ENCODE results near the gene JPT2.

JPT2 gene

GRCh38 chr16:1651974-1652312 lies 26.1 kb upstream of the JPT2 start:
- DNase-seq (ENCODE audit: low spot score) = no peak

GRCh38 chr16:1653023-1653422 lies 25.1 kb upstream of the JPT2 start:
- no peak for DNase-seq (ENCODE audit: low spot score)

- no peak for DNase-seq (ENCODE audit: low spot score)
Observed at GRCh38 chr16:1654505-1655268, 23.4 kb upstream of the JPT2 start.

- no peak for DNase-seq (ENCODE audit: low spot score)
Observed at GRCh38 chr16:1655269-1655807, 22.7 kb upstream of the JPT2 start.

- no peak for DNase-seq (ENCODE audit: low spot score)
Observed at GRCh38 chr16:1655909-1656807, 21.9 kb upstream of the JPT2 start.

- DNase-seq (ENCODE audit: low spot score) = no peak
Observed at GRCh38 chr16:1656808-1657617, 21.1 kb upstream of the JPT2 start.

GRCh38 chr16:1657841-1658240 lies 20.2 kb upstream of the JPT2 start:
- DNase-seq (ENCODE audit: low spot score) = no peak

GRCh38 chr16:1659031-1659430 lies 19.0 kb upstream of the JPT2 start:
- DNase-seq (ENCODE audit: low spot score) = no peak

GRCh38 chr16:1661826-1662225 lies 16.3 kb upstream of the JPT2 start:
- DNase-seq (ENCODE audit: low spot score) = no peak

GRCh38 chr16:1662543-1662942 lies 15.5 kb upstream of the JPT2 start:
- no peak for DNase-seq (ENCODE audit: low spot score)

GRCh38 chr16:1665829-1666228 lies 12.2 kb upstream of the JPT2 start:
- no peak for DNase-seq (ENCODE audit: low spot score)

GRCh38 chr16:1666316-1666715 lies 11.8 kb upstream of the JPT2 start:
- no peak for DNase-seq (ENCODE audit: low spot score)

- no peak for DNase-seq (ENCODE audit: low spot score)
Observed at GRCh38 chr16:1667271-1667670, 10.8 kb upstream of the JPT2 start.

GRCh38 chr16:1667916-1668315 lies 10.2 kb upstream of the JPT2 start:
- DNase-seq (ENCODE audit: low spot score) = no peak

- no peak for DNase-seq (ENCODE audit: low spot score)
Observed at GRCh38 chr16:1668612-1669319, 9.3 kb upstream of the JPT2 start.

- DNase-seq (ENCODE audit: low spot score) = no peak
Observed at GRCh38 chr16:1669698-1670097, 8.4 kb upstream of the JPT2 start.

- no peak for DNase-seq (ENCODE audit: low spot score)
Observed at GRCh38 chr16:1670371-1670770, 7.7 kb upstream of the JPT2 start.

GRCh38 chr16:1670866-1671265 lies 7.2 kb upstream of the JPT2 start:
- no peak for DNase-seq (ENCODE audit: low spot score)

GRCh38 chr16:1673424-1674151 lies 4.5 kb upstream of the JPT2 start:
- DNase-seq (ENCODE audit: low spot score) = no peak

- DNase-seq (ENCODE audit: low spot score) = no peak
Observed at GRCh38 chr16:1674306-1674705, 3.8 kb upstream of the JPT2 start.
